ENCODE data around the gene ZFAND2B.

GRCh38 chr2:219205165-219205538, 1.4 kb upstream of the ZFAND2B start:
- TF ChIP-seq CTCF (IDR thresholded peaks at IDR 0.05) (no peak), POLR2A (IDR thresholded peaks at IDR 0.05) (no peak)

Data from lower leg skin (tissue), 3 donors.